Parathyroid adenoma (tissue), 2 donors: ENCODE measurements around the gene ARFIP1.
A peak's percentile ranks its signal among the peaks of the same experiment; 100 is the strongest.

ENCODE experiments used
- H2AFZ ChIP-seq: fragments of 300-600 bp; sonication (generic); one replicate; pipeline ENCODE4 v1.7.0; 2017; ENCODE audit warnings: antibody characterized with exemption, mild to moderate bottlenecking
- H3K27ac ChIP-seq: fragments of 300-600 bp; sonication (generic); one replicate; pipeline ENCODE4 v1.7.0; 2017
- H3K27me3 ChIP-seq: fragments of 300-600 bp; sonication (generic); one replicate; pipeline ENCODE4 v1.7.0; 2017; ENCODE audit warnings: low read length; ENCODE audit not compliant: control insufficient read depth, insufficient read depth
- H3K36me3 ChIP-seq: fragments of 300-600 bp; sonication (generic); one replicate; pipeline ENCODE4 v1.7.0; 2017; ENCODE audit warnings: low read length; ENCODE audit not compliant: control insufficient read depth, insufficient read depth
- H3K4me1 ChIP-seq: fragments of 300-600 bp; sonication (generic); one replicate; pipeline ENCODE4 v1.7.0; 2017; ENCODE audit warnings: control low read depth
- H3K4me2 ChIP-seq: fragments of 300-600 bp; sonication (generic); one replicate; pipeline ENCODE4 v1.7.0; 2017; ENCODE audit warnings: low read length
- H3K4me3 ChIP-seq: fragments of 300-600 bp; sonication (generic); one replicate; pipeline ENCODE4 v1.7.0; 2017; ENCODE audit warnings: low read depth, low read length
- H3K79me2 ChIP-seq: fragments of 300-600 bp; sonication (generic); one replicate; pipeline ENCODE4 v1.7.0; 2017; ENCODE audit warnings: control low read depth
- H3K9ac ChIP-seq: fragments of 300-600 bp; sonication (generic); one replicate; pipeline ENCODE4 v1.7.0; 2017; ENCODE audit warnings: mild to moderate bottlenecking
- H3K9me3 ChIP-seq: fragments of 300-600 bp; sonication (generic); one replicate; pipeline ENCODE4 v1.7.0; 2017; ENCODE audit warnings: low read length; ENCODE audit not compliant: control insufficient read depth
- CTCF ChIP-seq: fragments of 300-600 bp; sonication (generic); IDR thresholded peaks from one replicate; pipeline ENCODE4 v1.7.0; 2017; ENCODE audit warnings: antibody characterized with exemption, mild to moderate bottlenecking
- donor health status: primary hyperparathyroidism.

Gene ARFIP1

GRCh38 chr4:152949930-152950329 is 170.2 kb downstream of the ARFIP1 start:
- H3K27ac ChIP-seq, result peak overlapping the region; percentile 42
- no peak overlapping the region for H3K4me2 ChIP-seq
- H3K9ac ChIP-seq, result no peak overlapping the region
- H3K4me1 ChIP-seq, result peaks cover 7% of the 10 kb centered on the region
- H3K27me3 ChIP-seq, result no peaks in the 10 kb centered on the region
- no peaks in the 10 kb centered on the region for H3K9me3 ChIP-seq
- H3K79me2 ChIP-seq, result peaks cover 15% of the 10 kb centered on the region
- no peak overlapping the region for H3K4me3 ChIP-seq
- TF ChIP-seq CTCF, result no peak
- no peak overlapping the region for H2AFZ ChIP-seq
- no peaks in the 10 kb centered on the region for H3K36me3 ChIP-seq

- Histone ChIP-seq H3K4me1 (peaks cover 7% of the 10 kb centered on the region), H3K27ac (peak overlapping the region; percentile 42), H3K36me3 (no peaks in the 10 kb centered on the region), H3K27me3 (no peaks in the 10 kb centered on the region), H2AFZ (no peak overlapping the region), H3K79me2 (peaks cover 13% of the 10 kb centered on the region), H3K9ac (no peak overlapping the region), H3K4me2 (no peak overlapping the region), H3K9me3 (no peaks in the 10 kb centered on the region), H3K4me3 (no peak overlapping the region)
- no peak for TF ChIP-seq CTCF
Measured at GRCh38 chr4:152950402-152951274, 170.9 kb downstream of the ARFIP1 start.

GRCh38 chr4:152951348-152951747 is 171.6 kb downstream of the ARFIP1 start:
- Histone ChIP-seq H3K4me3 (no peak overlapping the region), H3K79me2 (peaks cover 9% of the 10 kb centered on the region), H3K27ac (no peak overlapping the region), H3K4me2 (no peak overlapping the region), H3K9me3 (no peaks in the 10 kb centered on the region), H3K4me1 (peaks cover 10% of the 10 kb centered on the region), H3K9ac (no peak overlapping the region), H3K36me3 (no peaks in the 10 kb centered on the region), H2AFZ (no peak overlapping the region), H3K27me3 (no peaks in the 10 kb centered on the region)
- no peak for TF ChIP-seq CTCF

GRCh38 chr4:152953514-152953913 is 173.8 kb downstream of the ARFIP1 start:
- H3K27me3 ChIP-seq, result no peaks in the 10 kb centered on the region
- no peak overlapping the region for H3K27ac ChIP-seq
- H3K4me1 ChIP-seq, result peaks cover 29% of the 10 kb centered on the region
- H3K4me2 ChIP-seq, result no peak overlapping the region
- TF ChIP-seq CTCF, result no peak
- H3K9ac ChIP-seq, result no peak overlapping the region
- H3K9me3 ChIP-seq, result no peaks in the 10 kb centered on the region
- H2AFZ ChIP-seq, result no peak overlapping the region
- peaks cover 6% of the 10 kb centered on the region for H3K79me2 ChIP-seq
- H3K36me3 ChIP-seq, result no peaks in the 10 kb centered on the region
- no peak overlapping the region for H3K4me3 ChIP-seq

GRCh38 chr4:152954741-152955140 is 175.0 kb downstream of the ARFIP1 start:
- Histone ChIP-seq H3K4me2 (no peak overlapping the region), H3K36me3 (no peaks in the 10 kb centered on the region), H3K4me3 (no peak overlapping the region), H3K9me3 (no peaks in the 10 kb centered on the region), H3K27ac (no peak overlapping the region), H3K27me3 (no peaks in the 10 kb centered on the region), H3K4me1 (peaks cover 29% of the 10 kb centered on the region), H3K79me2 (peaks cover 6% of the 10 kb centered on the region), H2AFZ (no peak overlapping the region), H3K9ac (no peak overlapping the region)
- no peak for TF ChIP-seq CTCF
